ENCODE data around the gene PRSS36.

- peak; percentile 98 for TF ChIP-seq POLR2AphosphoS5 (IDR thresholded peaks at IDR 0.05)
- peak; percentile 6 for TF ChIP-seq CTCF (IDR thresholded peaks at IDR 0.05; ENCODE audit: poor library complexity, severe bottlenecking)
- peak; percentile 100 for TF ChIP-seq TAF1 (IDR thresholded peaks at IDR 0.05; ENCODE audit: low read depth)
- TF ChIP-seq REST (IDR thresholded peaks at IDR 0.05; ENCODE audit: borderline replicate concordance): peak; percentile 98
Observed at GRCh38 chr16:31179747-31180459, 30.0 kb upstream of the PRSS36 start, which contains the start of gene FUS.

Measured in neural cell (in vitro differentiated cells).